Measurements from ENCODE around the gene URAD.
"Not testable (repeated sequence)": the region's sequence is repeated elsewhere in the genome, so short reads cannot be mapped to it uniquely, and the experiment has no call there.

The URAD gene

GRCh38 chr13:27988520-27988919 lies at the start of gene URAD:
URAD (minus strand) TSS chr13:27988693; CDS start chr13:27988637, 56 bp downstream.
- Mint-ChIP-seq H3K4me3 (no peak within 1 kb of the TSS), H3K4me1 (ENCODE audit: low read depth) (peaks cover 1% of the 10 kb centered on the region), H3K27ac (no peak within 1 kb of the TSS)

GRCh38 chr13:28037399-28037798 lies 48.9 kb upstream of the URAD start:
- Mint-ChIP-seq H3K27me3 (ENCODE audit: low read depth) (no peaks in the 10 kb centered on the region), H3K9me3 (no peaks in the 10 kb centered on the region), H3K4me3 (no peak overlapping the region), H3K36me3 (ENCODE audit: low read depth) (no peaks in the 10 kb centered on the region), H3K4me1 (ENCODE audit: low read depth) (no peaks in the 10 kb centered on the region), H3K27ac (no peak overlapping the region)

More at GRCh38 chr13:27988520-27988919, at the start of gene URAD:
- Mint-ChIP-seq H3K36me3 (ENCODE audit: low read depth) (no peaks in the 10 kb centered on the region), H3K27me3 (ENCODE audit: low read depth) (peaks cover 14% of the 10 kb centered on the region), H3K9me3 (no peaks in the 10 kb centered on the region)

- Mint-ChIP-seq H3K27me3 (ENCODE audit: low read depth) (no peaks in the 10 kb centered on the region), H3K9me3 (no peaks in the 10 kb centered on the region), H3K4me1 (ENCODE audit: low read depth) (no peaks in the 10 kb centered on the region), H3K27ac (no peak overlapping the region), H3K36me3 (ENCODE audit: low read depth) (no peaks in the 10 kb centered on the region), H3K4me3 (no peak overlapping the region)
These were observed 46.8 kb upstream of the URAD start for GRCh38 chr13:28035146-28035782.

GRCh38 chr13:28033894-28034655 lies 45.6 kb upstream of the URAD start:
- Mint-ChIP-seq H3K4me3 (no peak overlapping the region), H3K4me1 (ENCODE audit: low read depth) (no peaks in the 10 kb centered on the region), H3K36me3 (ENCODE audit: low read depth) (no peaks in the 10 kb centered on the region), H3K27ac (no peak overlapping the region), H3K9me3 (no peaks in the 10 kb centered on the region), H3K27me3 (ENCODE audit: low read depth) (no peaks in the 10 kb centered on the region)

- not testable (repeated sequence) for H3K27me3 Mint-ChIP-seq (ENCODE audit: low read depth); H3K27ac Mint-ChIP-seq; H3K4me3 Mint-ChIP-seq; H3K9me3 Mint-ChIP-seq; H3K4me1 Mint-ChIP-seq (ENCODE audit: low read depth); H3K36me3 Mint-ChIP-seq (ENCODE audit: low read depth)
These were observed 43.9 kb upstream of the URAD start for GRCh38 chr13:28032438-28032837.

- Mint-ChIP-seq H3K4me3 (no peak overlapping the region), H3K9me3 (no peaks in the 10 kb centered on the region), H3K36me3 (ENCODE audit: low read depth) (no peaks in the 10 kb centered on the region), H3K27ac (no peak overlapping the region), H3K4me1 (ENCODE audit: low read depth) (peaks cover 2% of the 10 kb centered on the region), H3K27me3 (ENCODE audit: low read depth) (no peaks in the 10 kb centered on the region)
These were observed 43.4 kb upstream of the URAD start for GRCh38 chr13:28031896-28032288.

- Mint-ChIP-seq H3K4me1 (ENCODE audit: low read depth) (peaks cover 2% of the 10 kb centered on the region), H3K27ac (no peak overlapping the region), H3K36me3 (ENCODE audit: low read depth) (no peaks in the 10 kb centered on the region), H3K4me3 (no peak overlapping the region), H3K27me3 (ENCODE audit: low read depth) (no peaks in the 10 kb centered on the region), H3K9me3 (no peaks in the 10 kb centered on the region)
These were observed 42.9 kb upstream of the URAD start for GRCh38 chr13:28031220-28031895.

GRCh38 chr13:28027607-28028364 lies 39.3 kb upstream of the URAD start:
- H3K4me3 Mint-ChIP-seq: no peak overlapping the region
- no peaks in the 10 kb centered on the region for H3K36me3 Mint-ChIP-seq (ENCODE audit: low read depth)

GRCh38 chr13:28027071-28027470 lies 38.6 kb upstream of the URAD start:
- Mint-ChIP-seq H3K4me1 (ENCODE audit: low read depth) (peaks cover 2% of the 10 kb centered on the region), H3K27me3 (ENCODE audit: low read depth) (no peaks in the 10 kb centered on the region), H3K4me3 (no peak overlapping the region), H3K27ac (no peak overlapping the region), H3K36me3 (ENCODE audit: low read depth) (no peaks in the 10 kb centered on the region), H3K9me3 (no peaks in the 10 kb centered on the region)

More at GRCh38 chr13:28027607-28028364, 39.3 kb upstream of the URAD start:
- Mint-ChIP-seq H3K9me3 (no peaks in the 10 kb centered on the region), H3K27me3 (ENCODE audit: low read depth) (no peaks in the 10 kb centered on the region), H3K27ac (no peak overlapping the region), H3K4me1 (ENCODE audit: low read depth) (peaks cover 2% of the 10 kb centered on the region)

GRCh38 chr13:28026508-28026907 lies 38.0 kb upstream of the URAD start:
- no peak overlapping the region for H3K4me3 Mint-ChIP-seq
- no peaks in the 10 kb centered on the region for H3K27me3 Mint-ChIP-seq (ENCODE audit: low read depth)
- H3K36me3 Mint-ChIP-seq (ENCODE audit: low read depth): no peaks in the 10 kb centered on the region
- H3K4me1 Mint-ChIP-seq (ENCODE audit: low read depth): peaks cover 2% of the 10 kb centered on the region
- H3K9me3 Mint-ChIP-seq: no peaks in the 10 kb centered on the region
- no peak overlapping the region for H3K27ac Mint-ChIP-seq

- Mint-ChIP-seq H3K36me3 (ENCODE audit: low read depth) (no peaks in the 10 kb centered on the region), H3K27me3 (ENCODE audit: low read depth) (no peaks in the 10 kb centered on the region), H3K4me3 (no peak overlapping the region), H3K4me1 (ENCODE audit: low read depth) (peaks cover 2% of the 10 kb centered on the region), H3K9me3 (no peaks in the 10 kb centered on the region), H3K27ac (no peak overlapping the region)
These were observed 34.5 kb upstream of the URAD start for GRCh38 chr13:28022848-28023518.

GRCh38 chr13:28014301-28014700 lies 25.8 kb upstream of the URAD start:
- Mint-ChIP-seq H3K4me3 (no peak overlapping the region), H3K36me3 (ENCODE audit: low read depth) (no peaks in the 10 kb centered on the region), H3K27me3 (ENCODE audit: low read depth) (no peaks in the 10 kb centered on the region), H3K4me1 (ENCODE audit: low read depth) (peaks cover 2% of the 10 kb centered on the region), H3K27ac (no peak overlapping the region), H3K9me3 (no peaks in the 10 kb centered on the region)

GRCh38 chr13:28013482-28013881 lies 25.0 kb upstream of the URAD start:
- H3K9me3 Mint-ChIP-seq: no peaks in the 10 kb centered on the region
- no peak overlapping the region for H3K27ac Mint-ChIP-seq
- no peaks in the 10 kb centered on the region for H3K27me3 Mint-ChIP-seq (ENCODE audit: low read depth)
- H3K4me3 Mint-ChIP-seq: no peak overlapping the region
- no peaks in the 10 kb centered on the region for H3K36me3 Mint-ChIP-seq (ENCODE audit: low read depth)
- H3K4me1 Mint-ChIP-seq (ENCODE audit: low read depth): peaks cover 2% of the 10 kb centered on the region

- H3K4me3 Mint-ChIP-seq: no peak overlapping the region
These were observed 24.4 kb upstream of the URAD start for GRCh38 chr13:28012896-28013295.

More at GRCh38 chr13:28012896-28013295, 24.4 kb upstream of the URAD start:
- no peaks in the 10 kb centered on the region for H3K27me3 Mint-ChIP-seq (ENCODE audit: low read depth)
- no peaks in the 10 kb centered on the region for H3K9me3 Mint-ChIP-seq
- H3K4me1 Mint-ChIP-seq (ENCODE audit: low read depth): peaks cover 2% of the 10 kb centered on the region
- H3K36me3 Mint-ChIP-seq (ENCODE audit: low read depth): no peaks in the 10 kb centered on the region
- no peak overlapping the region for H3K27ac Mint-ChIP-seq
